ENCODE results near the gene GNG7.

DNA sequence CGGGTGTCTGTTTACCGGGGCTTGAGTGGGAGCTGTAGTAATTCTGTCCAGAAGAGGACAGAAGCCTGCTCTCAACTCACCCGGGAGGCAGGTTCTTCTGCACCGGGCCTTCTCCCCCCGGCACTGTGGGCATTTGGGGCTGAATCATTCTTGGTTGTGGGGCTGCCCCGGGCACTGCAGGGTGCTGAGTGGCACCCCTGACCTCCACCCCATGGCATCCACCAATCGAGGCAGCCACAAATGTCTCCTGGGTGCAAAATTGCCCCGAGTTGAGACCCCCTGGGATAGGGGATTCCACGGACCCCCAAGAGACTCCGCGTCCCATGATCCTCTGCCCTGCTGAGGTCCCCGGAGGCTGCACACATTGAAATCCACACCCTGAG lies 68.8 kb downstream of the GNG7 start:
- TF ChIP-seq, protein P1, sequence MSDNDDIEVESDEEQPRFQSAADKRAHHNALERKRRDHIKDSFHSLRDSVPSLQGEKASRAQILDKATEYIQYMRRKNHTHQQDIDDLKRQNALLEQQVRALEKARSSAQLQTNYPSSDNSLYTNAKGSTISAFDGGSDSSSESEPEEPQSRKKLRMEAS (CRISPR knock-in tag; IDR thresholded peaks at IDR 0.05), result no peak
- no peak for TF ChIP-seq TEAD4 (CRISPR knock-in tag; IDR thresholded peaks at IDR 0.05)

All from WTC11 (cell line).